G401 (cell line): ENCODE data around the gene ADGRD2. TPM values are rescaled to one million over a fixed set of nuclear protein-coding genes. Genes with fewer than 3 reads are reported as not detected.
"Not testable (repeated sequence)": the region's sequence is repeated elsewhere in the genome, so short reads cannot be mapped to it uniquely, and the experiment has no call there.

ENCODE experiments used
- DNase-seq: peaks from one replicate; pipeline ENCODE4 v3.0.0-alpha.2; 2015; ENCODE audit warnings: low spot score
- in situ Hi-C: cut with HindIII; loops from 2 replicates; pipeline ENCODE4 v1.10.0; 2016; ENCODE audit warnings: low sequenced_read_pairs, mixed read lengths
- total RNA-seq: library from RNA; depleted of rRNA; stranded (reverse); fragments of >200 nt; shearing (Covaris generic); gene quantifications from 2 replicates; pipeline ENCODE4 v1.2.3, GENCODE V29; 2014; rRNA removed

ADGRD2 gene, protein sequence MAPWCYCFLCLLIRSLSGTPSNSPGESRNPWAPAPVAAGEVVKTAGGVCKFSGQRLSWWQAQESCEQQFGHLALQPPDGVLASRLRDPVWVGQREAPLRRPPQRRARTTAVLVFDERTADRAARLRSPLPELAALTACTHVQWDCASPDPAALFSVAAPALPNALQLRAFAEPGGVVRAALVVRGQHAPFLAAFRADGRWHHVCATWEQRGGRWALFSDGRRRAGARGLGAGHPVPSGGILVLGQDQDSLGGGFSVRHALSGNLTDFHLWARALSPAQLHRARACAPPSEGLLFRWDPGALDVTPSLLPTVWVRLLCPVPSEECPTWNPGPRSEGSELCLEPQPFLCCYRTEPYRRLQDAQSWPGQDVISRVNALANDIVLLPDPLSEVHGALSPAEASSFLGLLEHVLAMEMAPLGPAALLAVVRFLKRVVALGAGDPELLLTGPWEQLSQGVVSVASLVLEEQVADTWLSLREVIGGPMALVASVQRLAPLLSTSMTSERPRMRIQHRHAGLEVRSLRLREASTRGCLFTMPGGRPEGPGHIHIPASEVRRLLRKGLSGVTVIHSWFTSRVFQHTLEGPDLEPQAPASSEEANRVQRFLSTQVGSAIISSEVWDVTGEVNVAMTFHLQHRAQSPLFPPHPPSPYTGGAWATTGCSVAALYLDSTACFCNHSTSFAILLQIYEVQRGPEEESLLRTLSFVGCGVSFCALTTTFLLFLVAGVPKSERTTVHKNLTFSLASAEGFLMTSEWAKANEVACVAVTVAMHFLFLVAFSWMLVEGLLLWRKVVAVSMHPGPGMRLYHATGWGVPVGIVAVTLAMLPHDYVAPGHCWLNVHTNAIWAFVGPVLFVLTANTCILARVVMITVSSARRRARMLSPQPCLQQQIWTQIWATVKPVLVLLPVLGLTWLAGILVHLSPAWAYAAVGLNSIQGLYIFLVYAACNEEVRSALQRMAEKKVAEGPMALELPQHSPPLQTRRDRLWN
- total RNA-seq: not detected in 2 replicates

DNA sequence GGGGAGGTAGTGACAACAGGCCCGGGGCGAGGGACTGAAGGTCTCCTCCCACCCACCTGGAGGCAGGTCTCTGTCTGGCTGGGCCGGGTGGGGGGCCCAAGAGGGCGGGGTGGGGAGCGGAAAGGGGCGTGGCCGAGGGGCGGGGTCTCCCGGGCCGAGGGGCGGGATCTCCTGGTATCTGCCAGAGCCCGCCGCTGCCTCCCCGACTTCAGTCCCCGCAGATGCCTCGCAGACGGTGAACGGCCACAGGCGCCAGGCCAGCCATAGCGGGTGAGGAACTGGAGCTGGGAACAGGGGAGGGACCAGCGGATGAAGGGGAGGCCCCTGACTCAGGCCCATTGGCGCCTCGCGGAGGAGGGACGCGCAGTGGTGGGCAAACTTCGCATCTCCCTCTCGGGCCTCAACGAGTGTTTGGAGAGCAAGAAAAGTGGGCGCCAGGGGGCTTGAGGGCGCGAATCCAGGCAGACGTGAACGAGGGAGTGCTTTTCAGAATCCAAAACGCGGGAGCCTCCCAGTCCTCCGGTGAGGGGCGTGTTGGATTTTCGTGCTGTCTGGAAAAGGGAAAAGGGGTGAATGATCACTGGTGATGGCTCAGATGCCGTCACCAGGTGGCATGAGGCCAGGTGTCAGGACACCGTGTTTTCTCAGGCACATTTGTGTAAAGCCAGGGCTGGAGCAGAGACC lies at the start of gene ADGRD2:
Gene ADGRD2, plus strand, starts transcription at position 211 of the 684 bp plus-strand sequence. CDS start 1,216 bp downstream, outside the sequence.
- in situ Hi-C loops: no loop called here

GRCh38 chr9:124403246-124403645 lies 47.0 kb upstream of the ADGRD2 start:
- in situ Hi-C loops: no loop called here
- no peak for DNase-seq

More for the DNA sequence above, at the start of gene ADGRD2:
- DNase-seq: peak; percentile 32

DNA sequence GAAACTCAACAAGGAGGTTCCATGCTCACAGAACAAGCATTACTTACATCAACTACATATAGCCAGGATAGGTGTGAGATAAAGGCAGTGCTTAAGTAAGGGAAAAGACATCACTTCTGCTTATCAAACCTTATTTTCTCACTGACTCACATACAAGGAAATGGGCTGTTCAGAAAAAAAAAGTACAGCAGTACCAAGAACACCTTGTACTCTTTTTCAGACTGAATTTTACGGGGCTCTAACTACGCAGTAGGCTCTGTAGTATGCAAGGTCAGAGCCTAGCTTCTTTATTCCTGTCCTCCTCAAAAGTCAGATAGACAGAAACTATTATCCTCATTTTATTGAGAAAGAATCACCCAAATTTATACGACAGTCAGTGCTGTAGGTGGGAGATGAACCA lies 40.8 kb upstream of the ADGRD2 start:
- in situ Hi-C loops: no loop called here

DNA sequence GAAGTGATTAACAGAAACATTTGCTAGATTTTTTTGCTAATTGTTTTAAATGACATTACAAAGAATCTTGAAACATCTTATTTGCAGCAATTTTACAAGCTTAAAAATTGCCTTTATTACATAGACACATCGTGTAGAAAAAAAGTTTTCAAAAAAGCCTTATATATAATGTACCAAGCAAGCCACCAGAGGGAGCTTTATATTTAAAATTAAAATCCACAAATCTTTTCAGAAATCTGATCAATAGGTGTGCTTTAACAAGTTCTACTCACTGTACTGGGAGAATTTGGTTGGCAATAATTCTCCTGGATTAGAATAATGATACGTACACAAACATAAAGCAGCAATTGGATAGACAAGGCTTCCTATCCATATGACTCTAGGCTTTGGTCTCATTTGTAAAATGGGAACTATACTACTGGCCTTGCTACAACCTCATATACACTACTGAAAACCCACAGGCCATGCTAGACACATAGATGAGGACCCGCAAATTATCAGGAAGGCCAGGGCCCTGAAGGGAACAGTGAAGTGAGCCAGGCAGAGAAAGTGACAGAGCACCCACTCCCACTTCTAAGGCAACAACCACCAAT lies 39.8 kb upstream of the ADGRD2 start:
- DNase-seq: no peak
- in situ Hi-C loops: no loop called here

More for the DNA sequence above, 40.8 kb upstream of the ADGRD2 start:
- no peak for DNase-seq

- no peak for DNase-seq
- in situ Hi-C loops: no loop called here
Measured at GRCh38 chr9:124411514-124412227, 38.6 kb upstream of the ADGRD2 start.

DNA sequence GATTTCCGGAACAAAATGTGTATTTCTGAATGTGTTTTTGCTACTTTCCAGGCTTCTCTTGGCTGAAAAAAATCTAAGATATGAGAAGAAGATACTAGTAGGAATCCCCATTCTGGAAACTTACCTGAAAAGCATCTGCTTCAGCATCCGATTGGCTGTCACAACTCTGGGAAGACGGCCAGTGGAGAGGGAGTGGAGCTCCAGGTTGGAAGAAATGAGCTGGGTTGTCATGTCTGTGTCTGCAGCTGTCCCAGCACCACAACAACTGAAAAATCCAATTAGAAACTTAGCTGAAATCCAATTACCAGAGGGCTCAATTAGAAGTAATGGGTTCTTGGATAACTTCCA lies 38.0 kb upstream of the ADGRD2 start:
- in situ Hi-C loops: no loop called here
- DNase-seq: no peak

DNA sequence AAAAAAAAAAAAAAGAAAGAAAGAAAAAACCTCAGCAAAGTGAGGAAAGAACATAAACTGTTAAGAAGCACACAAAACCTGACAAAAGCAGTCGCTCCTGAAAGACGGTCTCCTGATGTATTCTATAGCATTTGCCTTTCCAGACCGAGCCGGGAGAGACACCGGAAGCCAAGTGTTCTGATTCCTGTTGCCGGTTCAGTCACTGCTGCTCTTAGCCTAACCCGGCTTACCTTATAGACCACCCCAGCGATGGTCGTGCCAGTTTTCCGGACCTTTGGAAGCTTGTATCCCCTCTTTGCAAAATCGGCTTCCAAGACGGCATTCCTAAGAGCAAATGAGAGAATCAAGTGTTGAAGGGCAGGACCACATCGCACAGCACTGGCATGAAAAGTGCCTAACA lies 35.6 kb upstream of the ADGRD2 start:
- no peak for DNase-seq
- in situ Hi-C loops: no loop called here

DNA sequence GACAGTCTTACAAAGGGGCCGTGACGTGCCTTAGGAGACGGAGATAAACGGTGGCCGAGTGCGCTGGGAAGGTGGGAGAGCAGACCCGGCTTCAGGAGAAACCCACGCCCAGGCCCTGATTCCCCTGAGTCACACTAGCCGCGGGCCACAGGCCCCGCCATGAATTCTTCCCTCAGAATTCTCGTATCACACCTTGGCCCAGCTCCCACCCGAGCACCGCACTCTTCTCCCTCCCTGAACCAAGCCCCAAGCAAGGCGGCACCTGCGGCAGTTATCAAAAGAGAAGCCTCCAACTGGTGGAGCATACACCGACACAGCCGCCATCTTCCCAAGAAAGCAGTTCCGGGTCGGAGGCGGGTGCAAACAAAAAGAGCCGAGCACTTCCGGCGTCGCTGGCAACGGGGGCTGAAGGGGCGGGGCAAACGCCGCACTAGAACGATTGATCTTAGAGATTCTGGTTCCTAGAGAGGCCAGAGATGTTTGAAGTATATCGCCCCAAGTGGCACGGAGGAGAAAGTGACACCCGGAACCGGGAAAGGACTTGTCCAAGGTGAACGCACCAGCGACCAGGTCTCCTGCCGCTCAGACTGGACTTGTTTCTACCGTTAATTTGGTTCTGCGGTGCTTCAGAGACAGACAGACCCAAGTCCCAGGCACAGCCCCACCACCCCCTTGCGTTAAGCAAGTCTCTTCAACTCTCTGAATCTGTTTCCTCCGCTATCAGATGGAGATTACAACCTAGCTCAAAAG lies 35.0 kb upstream of the ADGRD2 start, which contains the start of gene PSMB7:
Gene PSMB7, minus strand, starts transcription at position 341 of the 750 bp plus-strand sequence. Its CDS starts 17 bp downstream, at position 324.
- in situ Hi-C loops: no loop called here
- DNase-seq: peak; percentile 95

DNA sequence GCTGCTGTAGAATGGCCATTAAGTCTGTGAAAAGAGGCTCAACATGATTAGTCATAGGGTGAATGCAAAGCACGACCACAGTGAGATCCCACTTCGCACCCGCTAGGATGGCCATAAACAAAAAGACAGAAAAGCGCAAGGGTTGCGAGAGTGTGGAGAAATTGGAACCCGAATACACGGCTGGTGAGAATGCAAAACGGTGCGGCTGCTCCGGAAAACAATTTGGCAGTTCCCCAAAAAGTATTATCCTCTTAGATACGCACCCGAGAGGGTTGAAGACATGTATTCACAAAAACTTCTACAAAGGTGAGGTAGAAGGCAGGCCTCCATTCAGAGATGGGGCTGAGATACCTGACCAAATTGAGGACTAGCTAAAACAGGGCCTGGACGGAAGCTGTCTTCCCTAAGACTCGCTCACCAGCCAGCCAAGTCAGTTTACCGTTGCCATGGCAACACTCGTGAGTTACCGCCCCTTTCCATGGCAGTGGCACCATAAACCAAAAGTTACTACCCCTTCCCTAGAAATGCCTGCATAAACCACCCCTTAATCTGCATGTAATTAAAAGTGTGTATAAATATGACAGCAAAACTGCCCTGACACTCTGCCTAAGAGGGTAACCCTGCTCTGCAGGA lies 34.3 kb upstream of the ADGRD2 start:
- no peak for DNase-seq

GRCh38 chr9:124419832-124420489 lies 30.3 kb upstream of the ADGRD2 start:
- DNase-seq: no peak
- in situ Hi-C loops: no loop called here

More for the DNA sequence above, 34.3 kb upstream of the ADGRD2 start:
- in situ Hi-C loops: no loop called here

DNA sequence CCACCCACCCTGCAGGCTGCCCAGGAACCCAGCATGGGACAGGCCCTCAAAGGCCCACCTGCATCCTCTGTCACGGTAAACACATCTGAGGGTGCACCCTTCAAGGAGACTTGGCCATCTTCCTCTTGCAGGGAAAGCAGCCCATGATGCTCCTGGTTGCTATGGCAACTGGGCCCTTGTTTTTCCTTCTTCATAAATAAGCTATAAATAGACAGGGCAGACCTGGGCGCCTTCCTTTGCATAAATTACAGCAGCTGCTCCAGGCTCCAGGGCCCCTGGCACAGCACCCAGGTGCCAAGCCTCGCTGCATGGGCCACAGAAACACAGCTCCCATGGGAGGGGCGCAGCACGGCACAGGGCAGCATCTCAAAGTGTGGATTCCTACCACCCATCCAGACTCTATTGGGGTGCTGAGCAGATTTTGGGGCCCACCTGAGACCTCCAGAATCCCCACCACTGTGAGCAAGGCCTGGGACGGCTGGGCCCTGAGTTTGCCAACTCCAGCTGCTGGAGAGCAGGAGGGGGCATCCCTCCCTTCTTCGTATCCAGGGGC lies 29.2 kb upstream of the ADGRD2 start:
- peak; percentile 86 for DNase-seq
- in situ Hi-C loops: no loop called here

- in situ Hi-C loops: no loop called here
- no peak for DNase-seq
Measured at GRCh38 chr9:124423155-124423554, 27.1 kb upstream of the ADGRD2 start.

DNA sequence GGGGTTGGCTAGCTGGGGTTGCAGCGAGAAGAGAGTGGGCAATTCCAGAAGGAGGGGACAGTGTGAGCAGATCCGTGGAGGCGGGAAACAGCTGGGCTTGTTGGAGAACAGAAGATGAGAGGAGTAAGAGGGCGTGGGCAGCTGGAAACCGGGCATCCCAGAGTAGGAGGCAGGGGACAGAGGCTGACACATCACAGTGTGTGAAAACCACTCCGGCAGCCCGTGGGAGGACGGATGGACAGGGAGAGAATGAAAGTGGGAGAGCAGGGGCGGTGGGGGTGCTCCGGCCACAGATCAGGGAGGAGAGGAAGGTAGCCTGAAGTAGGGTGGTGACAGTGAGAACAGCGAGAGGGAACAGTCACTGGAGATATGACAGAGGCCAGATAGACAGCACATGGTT lies 26.7 kb upstream of the ADGRD2 start:
- in situ Hi-C loops: no loop called here

DNA sequence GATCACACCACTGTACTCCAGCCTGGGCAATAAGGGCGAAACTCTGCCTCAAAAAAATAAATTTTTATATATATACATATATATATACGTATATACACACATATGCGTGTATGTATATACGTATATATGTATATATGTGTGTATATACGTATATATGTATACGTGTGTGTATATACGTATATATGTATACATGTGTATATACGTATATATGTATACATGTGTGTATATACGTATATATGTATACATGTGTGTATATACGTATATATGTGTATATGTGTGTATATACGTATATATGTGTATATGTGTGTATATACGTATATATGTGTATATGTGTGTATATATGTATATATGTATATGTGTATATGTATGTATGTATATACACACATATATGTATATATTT lies 24.5 kb upstream of the ADGRD2 start:
- DNase-seq, in situ Hi-C loops: not testable (repeated sequence)

More for the DNA sequence above, 26.7 kb upstream of the ADGRD2 start:
- DNase-seq: no peak

GRCh38 chr9:124426361-124426760 lies 23.9 kb upstream of the ADGRD2 start:
- DNase-seq: no peak
- in situ Hi-C loops: no loop called here

GRCh38 chr9:124427281-124427680 lies 23.0 kb upstream of the ADGRD2 start:
- no peak for DNase-seq
- in situ Hi-C loops: no loop called here
